LNCaP clone FGC (cell line): Measurements from ENCODE around the gene ACYP1.

Source experiments
- DNase-seq: peaks from one replicate; pipeline ENCODE4 v3.0.0-alpha.2; 2011; ENCODE audit warnings: low read depth
- H3K4me3 ChIP-seq: 2 replicates; pipeline ENCODE4 v1.5.1; 2011; ENCODE audit warnings: mild to moderate bottlenecking, low read depth, low read length, control low read depth
- TF ChIP-seq, protein P1 (sequence below): IDR thresholded peaks from 2 replicates; pipeline ENCODE4 v1.5.1; 2012; ENCODE audit warnings: mild to moderate bottlenecking; ENCODE audit not compliant: control insufficient read depth, insufficient read depth; ENCODE audit errors: extremely low read depth

Gene ACYP1

DNA sequence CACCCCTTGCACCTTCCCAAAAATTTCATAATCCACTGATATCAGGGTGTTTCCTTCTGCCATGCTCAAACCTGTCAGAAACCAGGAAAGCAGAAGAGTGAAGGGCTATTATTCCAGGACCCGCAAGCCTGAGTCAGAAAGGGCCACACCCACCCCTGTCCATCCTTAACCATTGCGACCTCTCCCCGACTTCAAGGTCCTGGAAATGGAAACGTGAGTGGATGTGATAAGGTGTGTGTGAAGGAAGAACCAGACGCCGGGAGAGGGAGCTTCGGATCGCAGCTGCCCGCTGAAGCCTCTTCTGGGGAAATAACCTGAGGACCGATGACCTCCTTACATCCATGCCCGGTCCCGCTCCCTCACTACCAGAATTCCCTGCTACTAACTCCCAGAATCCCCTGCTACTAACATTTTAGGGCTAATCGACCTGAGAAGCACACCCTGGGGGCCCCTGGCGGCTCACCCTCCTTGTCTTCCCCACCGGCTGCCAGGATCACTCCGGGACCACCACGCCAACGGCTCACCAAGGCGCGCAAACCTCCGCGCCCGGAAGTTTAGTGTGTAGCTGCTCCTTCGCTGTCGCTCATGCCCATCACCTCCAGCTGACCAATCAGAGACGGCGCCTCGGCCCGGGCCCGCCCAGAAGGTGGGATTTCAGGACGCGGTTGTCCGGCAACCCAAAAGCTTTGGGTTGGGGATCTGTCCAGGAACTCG lies at the start of gene ACYP1:
Gene ACYP1 (minus strand): TSS at position 534 of the 714 bp plus-strand sequence. CDS start 471 bp downstream, at position 63.
- TF ChIP-seq, protein P1, sequence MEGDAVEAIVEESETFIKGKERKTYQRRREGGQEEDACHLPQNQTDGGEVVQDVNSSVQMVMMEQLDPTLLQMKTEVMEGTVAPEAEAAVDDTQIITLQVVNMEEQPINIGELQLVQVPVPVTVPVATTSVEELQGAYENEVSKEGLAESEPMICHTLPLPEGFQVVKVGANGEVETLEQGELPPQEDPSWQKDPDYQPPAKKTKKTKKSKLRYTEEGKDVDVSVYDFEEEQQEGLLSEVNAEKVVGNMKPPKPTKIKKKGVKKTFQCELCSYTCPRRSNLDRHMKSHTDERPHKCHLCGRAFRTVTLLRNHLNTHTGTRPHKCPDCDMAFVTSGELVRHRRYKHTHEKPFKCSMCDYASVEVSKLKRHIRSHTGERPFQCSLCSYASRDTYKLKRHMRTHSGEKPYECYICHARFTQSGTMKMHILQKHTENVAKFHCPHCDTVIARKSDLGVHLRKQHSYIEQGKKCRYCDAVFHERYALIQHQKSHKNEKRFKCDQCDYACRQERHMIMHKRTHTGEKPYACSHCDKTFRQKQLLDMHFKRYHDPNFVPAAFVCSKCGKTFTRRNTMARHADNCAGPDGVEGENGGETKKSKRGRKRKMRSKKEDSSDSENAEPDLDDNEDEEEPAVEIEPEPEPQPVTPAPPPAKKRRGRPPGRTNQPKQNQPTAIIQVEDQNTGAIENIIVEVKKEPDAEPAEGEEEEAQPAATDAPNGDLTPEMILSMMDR = no peak
- H3K4me3 ChIP-seq = peak within 1 kb of the TSS; percentile 89
- peak; percentile 63 for DNase-seq

DNA sequence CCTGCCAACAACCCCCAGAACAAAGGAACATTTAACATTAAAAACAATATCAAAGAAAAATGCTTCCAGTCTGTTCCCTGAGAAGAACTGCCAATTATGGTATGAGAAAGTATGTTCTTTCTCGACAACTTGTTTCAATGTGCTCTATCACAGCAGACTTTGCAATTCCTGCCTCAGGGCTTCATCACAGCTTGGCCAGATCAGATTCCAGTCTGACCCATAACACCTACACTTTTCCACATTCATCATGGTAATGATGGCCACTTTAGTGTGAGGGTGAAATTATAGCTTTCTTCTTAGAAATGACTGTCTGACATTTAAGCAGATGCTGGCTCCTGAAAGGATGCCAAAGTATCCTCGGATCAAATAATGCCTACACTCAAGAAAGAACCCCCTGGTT lies 46.1 kb upstream of the ACYP1 start:
- TF ChIP-seq, protein P1 = no peak
- no peak overlapping the region for H3K4me3 ChIP-seq
- DNase-seq = no peak

DNA sequence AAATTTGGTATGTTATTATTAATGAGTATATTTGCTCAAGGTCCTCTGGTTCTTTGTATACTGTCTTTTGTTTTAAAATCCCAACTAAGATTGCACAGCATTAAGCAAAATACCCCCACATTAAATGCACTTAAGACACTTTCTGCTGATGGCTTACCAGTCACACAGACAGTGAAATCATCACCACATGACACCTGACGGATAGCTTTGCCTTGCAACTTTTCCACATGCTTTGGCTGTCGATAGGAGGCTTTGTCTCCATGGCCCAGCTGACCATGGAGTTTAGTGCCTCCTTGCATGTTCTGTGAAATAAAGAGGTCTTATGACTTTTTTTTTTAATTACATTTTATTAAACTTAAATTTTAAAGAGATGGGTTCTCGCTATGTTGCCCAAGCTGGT lies 43.4 kb upstream of the ACYP1 start:
- no peak for DNase-seq
- TF ChIP-seq, protein P1 = no peak

DNA sequence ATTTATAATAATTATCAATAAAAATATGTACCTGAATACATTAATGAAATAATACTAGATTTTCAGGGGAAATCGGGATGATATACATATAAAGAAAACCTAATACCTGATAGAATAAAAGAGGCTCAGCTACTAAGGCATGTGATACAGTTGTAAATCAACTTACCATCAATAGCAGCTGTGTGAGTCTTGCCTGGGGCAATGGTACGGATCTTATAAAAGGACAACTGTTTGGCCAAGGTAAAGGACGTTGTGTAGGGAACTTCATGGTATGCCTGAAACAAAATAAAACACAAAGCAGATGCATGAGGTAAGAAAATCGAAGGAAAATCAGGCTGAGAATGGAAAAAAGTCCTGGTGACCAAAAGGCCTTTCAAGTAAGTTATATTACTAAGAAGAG lies 37.7 kb upstream of the ACYP1 start:
- H3K4me3 ChIP-seq = peak overlapping the region; percentile 22; the same call in 1 of the 2 replicates
- TF ChIP-seq, protein P1 = no peak
- peak; percentile 77 for DNase-seq

More for the DNA sequence above, 43.4 kb upstream of the ACYP1 start:
- no peak overlapping the region for H3K4me3 ChIP-seq

DNA sequence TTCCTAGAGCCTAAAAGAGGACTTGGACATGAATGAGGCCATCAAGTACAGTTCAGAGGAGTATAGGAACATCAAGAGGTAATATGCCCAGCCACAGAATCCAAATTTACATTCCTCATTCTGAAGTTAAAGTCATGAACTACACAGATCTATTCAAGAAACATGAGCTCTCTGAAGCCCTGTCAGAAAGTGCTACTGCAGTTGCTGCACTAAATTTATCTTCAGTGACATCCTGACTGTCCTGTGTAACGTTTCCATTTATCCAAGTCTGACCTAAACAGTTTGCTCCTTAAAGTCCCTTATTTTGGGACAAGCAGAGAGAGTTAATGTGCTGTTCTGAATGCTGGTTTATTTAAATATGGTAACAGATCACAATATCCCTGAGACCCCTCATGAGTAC lies 34.9 kb upstream of the ACYP1 start:
- TF ChIP-seq, protein P1 = no peak
- no peak for DNase-seq
- no peak overlapping the region for H3K4me3 ChIP-seq

DNA sequence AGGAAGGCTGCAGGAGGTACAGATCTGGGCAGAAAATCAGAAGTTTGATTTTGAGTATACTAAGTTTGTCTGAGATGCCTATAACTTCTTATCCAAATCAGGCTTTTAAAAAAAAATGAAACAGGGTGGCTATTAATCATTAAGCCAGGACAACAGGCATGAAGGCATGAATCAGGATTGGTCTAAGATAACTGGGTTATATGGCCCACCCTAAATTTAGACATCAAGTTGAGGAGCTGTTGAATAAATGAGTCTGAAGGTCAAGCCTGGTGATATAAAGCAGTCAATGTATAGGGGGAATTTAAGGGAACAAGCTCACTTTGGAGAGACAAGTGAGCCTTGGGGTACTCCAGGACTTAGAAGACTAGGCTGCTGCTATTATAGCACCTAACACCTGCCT lies 34.4 kb upstream of the ACYP1 start:
- no peak overlapping the region for H3K4me3 ChIP-seq
- DNase-seq = no peak
- TF ChIP-seq, protein P1 = no peak

DNA sequence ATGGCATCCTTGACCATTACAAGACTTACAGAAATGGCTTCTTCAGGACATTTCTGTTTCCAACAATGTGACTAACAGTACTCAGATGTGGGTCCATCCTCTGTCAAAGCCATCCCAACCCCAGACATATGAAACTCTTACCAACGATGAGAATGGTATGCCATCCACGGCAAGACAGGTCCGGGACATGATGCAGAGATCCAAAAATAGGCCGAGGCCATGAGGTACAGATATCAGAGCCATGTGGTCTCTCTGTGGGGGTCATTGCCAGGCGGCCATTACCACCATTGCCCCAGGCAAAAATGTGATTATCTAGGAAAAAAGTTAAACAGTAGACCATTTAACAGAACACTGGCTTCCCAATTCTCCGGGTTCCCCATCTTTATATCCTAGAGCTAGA lies 33.1 kb upstream of the ACYP1 start:
- H3K4me3 ChIP-seq = no peak overlapping the region
- TF ChIP-seq, protein P1 = no peak
- DNase-seq = no peak
